Naive thymus-derived CD4-positive, alpha-beta T cell (primary cell): ENCODE results near the gene CENPA. TPM values are rescaled to one million over a fixed set of nuclear protein-coding genes. Genes with fewer than 3 reads are reported as not detected.
"Not testable (repeated sequence)": the region's sequence is repeated elsewhere in the genome, so short reads cannot be mapped to it uniquely, and the experiment has no call there.

Source experiments
- ATAC-seq: fragments of 150-1000 bp; cut with Tn5 transposase; 2 replicates; pipeline ENCODE4 v1.10.0; 2021; ENCODE audit warnings: mild to moderate bottlenecking, moderate library complexity
- CTCF ChIA-PET: fragments of 350-600 bp; sonication (Branson Sonifier 250); formaldehyde crosslinking; loops from one replicate; lab custom pipeline; 2021; ENCODE audit warnings: antibody characterized with exemption; lab: Charles Lee
- POLR2A ChIA-PET: fragments of 350-600 bp; sonication (Branson Sonifier 250); formaldehyde crosslinking; loops from one replicate; lab custom pipeline; 2021; ENCODE audit warnings: antibody characterized with exemption, inconsistent platforms; lab: Charles Lee
- DNase-seq, 9 donors: peaks; one replicate each; pipeline versions ENCODE4 v3.0.0 to v3.0.0-alpha.2; 2020 to 2022; ENCODE audit warnings: mixed read lengths in 1 of 9
- H3K27ac ChIP-seq: one replicate; pipeline ENCODE4 v1.7.0; 2013; ENCODE audit warnings: mild to moderate bottlenecking, low read depth, low read length, moderate library complexity
- H3K27me3 ChIP-seq, 2 donors: one replicate each; pipeline ENCODE4 v1.7.0; 2013; ENCODE audit warnings: low read length in 2 of 2, mild to moderate bottlenecking in 2 of 2, moderate library complexity in 2 of 2; ENCODE audit not compliant: control insufficient read depth in 2 of 2, insufficient read depth in 2 of 2
- H3K36me3 ChIP-seq, 3 experiments: 1 replicate in 2 of 3; 2 replicates in 1 of 3; pipeline ENCODE4 v1.7.0; 2013; ENCODE audit warnings: low read length in 3 of 3, mild to moderate bottlenecking in 3 of 3, moderate library complexity in 1 of 3; ENCODE audit not compliant: insufficient read depth in 3 of 3, control insufficient read depth in 2 of 3
- H3K4me1 ChIP-seq, 2 donors: one replicate each; pipeline ENCODE4 v1.7.0; 2013; ENCODE audit warnings: low read length in 2 of 2, mild to moderate bottlenecking in 2 of 2, moderate library complexity in 1 of 2; ENCODE audit not compliant: control insufficient read depth in 2 of 2, insufficient read depth in 2 of 2
- H3K4me3 ChIP-seq: 2 replicates; pipeline ENCODE4 v1.7.0; 2013; ENCODE audit warnings: mild to moderate bottlenecking, low read length
- H3K9me3 ChIP-seq, 3 experiments: 1 replicate in 2 of 3; 2 replicates in 1 of 3; pipeline ENCODE4 v1.7.0; 2013; ENCODE audit warnings: low read length in 3 of 3; ENCODE audit not compliant: control insufficient read depth in 2 of 3
- H3K27ac Mint-ChIP-seq, 9 donors: one replicate each; pipeline ENCODE4 v1.8.0; 2020 to 2022; ENCODE audit warnings: mixed read lengths in 9 of 9, mild to moderate bottlenecking in 8 of 9, moderate library complexity in 5 of 9, inconsistent platforms in 2 of 9
- H3K27me3 Mint-ChIP-seq, 5 donors: one replicate each; pipeline ENCODE4 v1.8.0; 2021 to 2022; ENCODE audit warnings: mixed read lengths in 5 of 5, mild to moderate bottlenecking in 1 of 5
- H3K36me3 Mint-ChIP-seq, 5 donors: one replicate each; pipeline ENCODE4 v1.8.0; 2020 to 2022; ENCODE audit warnings: mixed read lengths in 5 of 5, mild to moderate bottlenecking in 3 of 5, inconsistent platforms in 1 of 5
- H3K4me1 Mint-ChIP-seq, 7 donors: one replicate each; pipeline ENCODE4 v1.8.0; 2020 to 2022; ENCODE audit warnings: mixed read lengths in 7 of 7, mild to moderate bottlenecking in 3 of 7, inconsistent platforms in 1 of 7
- H3K4me3 Mint-ChIP-seq, 10 donors: one replicate each; pipeline ENCODE4 v1.8.0; 2020 to 2022; ENCODE audit warnings: mild to moderate bottlenecking in 10 of 10, mixed read lengths in 10 of 10, moderate library complexity in 6 of 10, inconsistent platforms in 2 of 10
- H3K9me3 Mint-ChIP-seq, 11 donors: one replicate each; pipeline ENCODE4 v1.8.0; 2020 to 2022; ENCODE audit warnings: mixed read lengths in 11 of 11, mild to moderate bottlenecking in 4 of 11, inconsistent platforms in 1 of 11, moderate library complexity in 1 of 11
- intact Hi-C, 2 donors: fragments of 100-400 bp; cut with micrococcal nuclease; formaldehyde crosslinking; loops; one replicate each; pipeline ENCODE4 v1.15.1; 2023
- polyA plus RNA-seq, 2 donors: library from polyadenylated mRNA; unstranded; fragments of 300-500 nt; fragmentation: Illumina TruSeq; gene quantifications; one replicate each; pipeline ENCODE4 v1.2.3, GENCODE V29; 2021
- total RNA-seq, 6 experiments: library from RNA in 5 of 6; stranded (reverse) in 5 of 6; gene quantifications; 1 replicate in 5 of 6; 2 replicates in 1 of 6; pipeline ENCODE4 v1.2.3 and lab custom pipeline; 2021 to 2026

The CENPA gene
- total and polyA plus RNA-seq, 7 experiments from 2014 or later, result 0.37 to 25.6 (median 0.73) TPM; not detected in 4

DNA sequence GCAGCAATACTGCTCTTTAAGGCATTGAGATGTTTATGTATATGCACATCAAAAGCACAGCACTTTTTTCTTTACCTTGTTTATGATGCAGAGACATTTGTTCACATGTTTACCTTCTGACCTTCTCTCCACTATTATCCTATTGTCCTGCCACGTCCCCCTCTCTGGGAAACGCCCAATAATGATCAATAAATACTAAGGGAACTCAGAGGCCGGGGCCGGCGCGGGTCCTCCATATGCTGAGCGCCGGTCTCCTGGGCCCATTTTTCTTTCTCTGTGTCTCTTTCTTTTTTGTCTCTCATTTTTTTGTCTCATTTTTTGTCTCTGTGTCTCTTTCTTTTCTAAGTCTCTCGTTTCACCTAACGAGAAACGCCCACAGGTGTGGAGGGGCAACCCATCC is 35.4 kb upstream of the CENPA start:
- H3K9me3 Mint-ChIP-seq, H3K27ac Mint-ChIP-seq, H3K36me3 ChIP-seq, H3K4me3 ChIP-seq, intact Hi-C loops, DNase-seq, CTCF ChIA-PET, H3K4me1 ChIP-seq, H3K4me3 Mint-ChIP-seq, H3K27ac ChIP-seq, POLR2A ChIA-PET, H3K27me3 ChIP-seq, H3K36me3 Mint-ChIP-seq, H3K9me3 ChIP-seq, H3K4me1 Mint-ChIP-seq, ATAC-seq: not testable (repeated sequence)
- peaks cover 0 to 10% (median 4%) of the 10 kb centered on the region in 5 donors for H3K27me3 Mint-ChIP-seq

DNA sequence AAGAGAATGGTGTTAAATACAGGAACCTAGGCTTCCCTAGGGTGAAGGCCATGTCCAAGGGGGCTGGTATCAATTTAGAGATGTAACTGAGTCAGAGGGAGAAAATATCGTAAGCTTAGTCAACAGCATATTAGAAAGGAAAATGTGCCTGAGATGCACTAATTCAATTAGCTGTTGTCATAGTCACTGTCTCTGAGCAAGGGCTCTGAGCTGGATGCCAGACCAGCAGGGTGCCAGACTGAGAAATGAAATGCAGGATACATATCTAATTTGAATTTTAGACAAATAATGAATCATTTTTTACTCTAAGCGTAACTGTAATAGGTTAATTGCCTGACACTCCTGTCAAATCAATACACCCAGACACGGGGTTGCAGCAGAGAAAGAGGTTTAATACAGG is 33.2 kb upstream of the CENPA start:
- H3K27ac ChIP-seq, result no peak overlapping the region

DNA sequence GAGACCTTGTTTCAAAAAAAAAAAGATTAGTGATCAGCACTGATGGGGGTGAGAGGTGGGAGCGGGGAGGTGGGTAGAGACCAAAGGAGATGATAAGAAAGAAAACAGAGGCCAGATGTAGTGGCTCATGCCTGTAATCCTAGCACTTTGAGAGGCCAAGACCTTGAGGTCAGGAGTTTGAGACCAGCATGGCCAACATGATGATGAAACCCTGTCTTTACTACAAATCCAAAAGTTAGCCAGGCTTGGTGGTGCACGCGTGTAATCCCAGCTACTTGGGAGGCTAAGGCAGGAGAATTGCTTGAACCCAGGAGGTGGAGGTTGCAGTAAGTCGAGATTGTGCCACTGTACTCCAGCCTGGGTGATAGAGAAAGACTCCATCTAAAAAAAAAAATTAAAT is 31.3 kb upstream of the CENPA start:
- H3K36me3 Mint-ChIP-seq, result peaks cover 0 to 3% (median 0%) of the 10 kb centered on the region in 5 donors
- H3K27ac Mint-ChIP-seq, result no peak overlapping the region
- Histone ChIP-seq H3K4me1 (no peaks in the 10 kb centered on the region), H3K4me3 (no peak overlapping the region), H3K27me3 (no peaks in the 10 kb centered on the region), H3K9me3 (no peaks in the 10 kb centered on the region), H3K36me3 (no peaks in the 10 kb centered on the region), H3K27ac (no peak overlapping the region)
- DNase-seq (no peak), ATAC-seq (no peak)
- intact Hi-C loops, result no loop called here
- H3K4me1 Mint-ChIP-seq, result peaks cover 0 to 11% (median 0%) of the 10 kb centered on the region in 7 donors
- H3K4me3 Mint-ChIP-seq, result no peak overlapping the region
- ChIA-PET POLR2A (interaction anchor here (0.6 to 0.7 kb wide), 2 partner anchors 90 to 1276 kb away, joined by 3 to 4 read pairs; no protein-coding TSS in a partner anchor), CTCF (no interaction called here)
- H3K27me3 Mint-ChIP-seq, result peaks cover 0 to 10% (median 4%) of the 10 kb centered on the region in 5 donors
- H3K9me3 Mint-ChIP-seq, result no peaks in the 10 kb centered on the region

More for the DNA sequence above, 33.2 kb upstream of the CENPA start:
- no peaks in the 10 kb centered on the region for H3K4me1 ChIP-seq
- H3K27ac Mint-ChIP-seq, result no peak overlapping the region
- no peaks in the 10 kb centered on the region for H3K9me3 ChIP-seq
- H3K4me3 Mint-ChIP-seq, result no peak overlapping the region
- no peaks in the 10 kb centered on the region for H3K36me3 ChIP-seq
- ATAC-seq (no peak), DNase-seq (no peak)
- no peaks in the 10 kb centered on the region for H3K9me3 Mint-ChIP-seq
- H3K27me3 Mint-ChIP-seq, result peaks cover 0 to 10% (median 4%) of the 10 kb centered on the region in 5 donors
- peaks cover 0 to 5% (median 0%) of the 10 kb centered on the region in 7 donors for H3K4me1 Mint-ChIP-seq
- POLR2A ChIA-PET, result no interaction called here
- H3K36me3 Mint-ChIP-seq, result peaks cover 0 to 3% (median 0%) of the 10 kb centered on the region in 5 donors
- H3K4me3 ChIP-seq, result no peak overlapping the region
- intact Hi-C loops, result no loop called here
- CTCF ChIA-PET, result no interaction called here
- no peaks in the 10 kb centered on the region for H3K27me3 ChIP-seq

DNA sequence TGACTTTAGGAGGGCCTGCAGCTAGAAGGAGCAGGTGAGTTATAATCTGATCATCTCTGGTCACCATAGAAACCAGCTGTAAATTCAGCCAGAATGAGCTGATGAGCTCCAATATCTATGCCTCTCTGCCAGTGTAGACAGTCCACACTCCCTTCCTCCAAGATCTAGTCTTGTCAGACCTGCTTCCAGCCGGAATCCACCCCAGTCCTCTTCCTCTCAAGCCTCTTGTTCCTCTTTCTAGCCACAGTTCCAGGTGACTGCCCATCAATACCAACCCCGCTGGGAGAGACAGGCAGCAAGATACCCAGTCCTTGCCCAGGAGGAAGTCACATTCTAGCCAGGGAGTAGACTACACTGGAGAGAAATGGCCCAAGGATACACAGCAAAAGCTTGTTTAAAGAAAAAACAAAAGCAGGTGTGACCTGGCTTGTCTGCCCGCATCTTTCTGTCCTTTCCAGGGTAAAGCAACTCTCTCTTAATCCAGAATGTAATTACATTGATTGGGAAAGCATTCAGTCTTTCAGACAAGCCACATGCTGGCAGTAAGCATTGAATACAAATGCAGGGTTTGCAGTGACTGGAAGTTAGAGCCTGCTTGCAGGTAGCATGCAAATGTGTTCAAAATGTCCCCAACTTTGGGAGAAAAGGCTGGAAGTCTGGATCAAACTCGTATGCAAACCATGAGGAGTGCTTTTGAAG is 30.7 kb upstream of the CENPA start:
- intact Hi-C loops, result no loop called here
- no peaks in the 10 kb centered on the region for H3K36me3 ChIP-seq
- ATAC-seq, result no peak
- ChIA-PET CTCF (no interaction called here), POLR2A (interaction anchor here (0.7 kb wide), 1 partner anchor 1275 kb away, joined by 4 read pairs; no protein-coding TSS in a partner anchor)
- no peak overlapping the region for H3K27ac Mint-ChIP-seq
- H3K9me3 Mint-ChIP-seq, result no peaks in the 10 kb centered on the region
- no peak overlapping the region for H3K4me3 ChIP-seq
- no peaks in the 10 kb centered on the region for H3K4me1 ChIP-seq
- no peaks in the 10 kb centered on the region for H3K9me3 ChIP-seq
- peaks cover 0 to 10% (median 4%) of the 10 kb centered on the region in 5 donors for H3K27me3 Mint-ChIP-seq
- no peak overlapping the region for H3K4me3 Mint-ChIP-seq
- no peaks in the 10 kb centered on the region for H3K27me3 ChIP-seq
- H3K27ac ChIP-seq, result no peak overlapping the region
- DNase-seq, result no peak
- H3K36me3 Mint-ChIP-seq, result peaks cover 0 to 3% (median 0%) of the 10 kb centered on the region in 5 donors
- H3K4me1 Mint-ChIP-seq, result peaks cover 0 to 11% (median 0%) of the 10 kb centered on the region in 7 donors

DNA sequence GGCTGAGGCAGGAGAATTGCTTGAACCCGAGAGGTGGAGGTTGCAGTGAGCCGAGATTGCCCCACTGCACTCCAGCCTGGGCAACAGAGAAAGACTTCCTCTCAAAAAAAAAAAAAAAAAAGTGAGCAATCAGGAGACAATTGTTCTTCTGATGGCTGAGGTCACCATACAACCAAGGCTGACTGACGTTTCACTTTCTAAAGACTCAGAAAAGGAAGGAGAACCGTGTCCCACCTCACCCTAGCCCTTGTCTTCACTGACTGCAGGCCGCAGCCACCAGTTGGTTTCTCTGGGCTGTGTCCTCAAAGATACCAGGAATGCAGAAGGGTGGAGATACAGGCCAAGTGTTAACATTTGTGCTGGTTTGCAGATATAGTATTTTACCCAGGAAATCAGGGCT is 29.5 kb upstream of the CENPA start:
- no peak overlapping the region for H3K4me3 Mint-ChIP-seq
- Histone ChIP-seq H3K4me3 (no peak overlapping the region), H3K36me3 (no peaks in the 10 kb centered on the region), H3K9me3 (no peaks in the 10 kb centered on the region), H3K27ac (no peak overlapping the region), H3K27me3 (no peaks in the 10 kb centered on the region), H3K4me1 (no peaks in the 10 kb centered on the region)
- H3K9me3 Mint-ChIP-seq, result no peaks in the 10 kb centered on the region
- H3K27ac Mint-ChIP-seq, result no peak overlapping the region
- no peak for DNase-seq
- H3K36me3 Mint-ChIP-seq, result peaks cover 0 to under 1% (median 0%) of the 10 kb centered on the region in 5 donors
- H3K27me3 Mint-ChIP-seq, result peaks cover 0 to 12% (median under 1%) of the 10 kb centered on the region in 5 donors
- ChIA-PET POLR2A (interaction anchor here (0.6 kb wide), 1 partner anchor 214 kb away, joined by 5 read pairs; no protein-coding TSS in a partner anchor), CTCF (interaction anchor here (1.7 kb wide), 1 partner anchor 10 kb away, joined by 8 read pairs; no protein-coding TSS in a partner anchor)
- ATAC-seq, result no peak
- peaks cover 0 to 11% (median 0%) of the 10 kb centered on the region in 7 donors for H3K4me1 Mint-ChIP-seq
- intact Hi-C loops, result no loop called here

DNA sequence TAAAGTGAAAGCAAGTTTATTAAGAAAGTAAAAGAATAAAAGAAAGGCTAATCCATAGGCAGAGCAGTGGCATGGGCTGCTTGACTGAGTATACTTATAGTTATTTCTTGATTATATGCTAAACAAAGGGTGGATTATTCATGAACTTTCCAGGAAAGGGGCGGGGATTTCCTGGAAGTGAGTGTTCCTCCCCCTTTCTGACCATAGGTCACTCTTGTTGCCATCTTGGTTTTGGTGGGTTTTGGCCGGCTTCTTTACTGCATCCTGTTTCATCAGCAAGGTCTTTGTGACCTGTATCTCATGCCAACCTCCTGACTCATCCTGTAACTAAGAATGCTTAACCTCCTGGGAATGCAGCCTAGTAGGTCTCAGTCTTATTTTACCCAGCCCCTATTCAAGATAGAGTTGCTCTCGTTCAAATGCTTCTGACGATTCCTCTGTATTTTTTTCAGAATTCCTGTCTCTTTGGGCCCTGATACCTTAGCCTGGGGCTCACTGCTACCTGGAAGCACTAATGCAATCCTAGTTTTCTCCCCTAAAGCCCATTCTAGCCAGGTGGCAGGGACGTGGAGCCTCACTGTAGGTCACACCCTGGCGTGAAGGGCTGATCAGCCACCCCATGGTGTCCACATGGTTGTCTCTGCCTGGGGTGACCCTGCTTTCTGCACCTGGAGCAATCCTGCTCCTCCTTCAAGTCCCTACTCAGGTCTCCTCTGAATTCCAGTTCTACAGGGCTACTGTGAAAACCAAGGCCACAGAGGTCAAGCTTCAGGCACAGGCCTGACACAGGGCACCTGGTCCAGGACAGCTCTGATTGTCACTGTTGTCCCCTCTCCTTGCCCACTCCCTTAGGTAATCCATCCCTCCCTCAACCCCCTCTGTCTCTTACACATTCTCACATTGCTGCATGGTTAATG is 27.7 kb upstream of the CENPA start:
- Mint-ChIP-seq H3K27ac (no peak overlapping the region), H3K9me3 (no peaks in the 10 kb centered on the region), H3K4me1 (peaks cover 0 to 11% (median 0%) of the 10 kb centered on the region in 7 donors), H3K4me3 (no peak overlapping the region), H3K36me3 (no peaks in the 10 kb centered on the region), H3K27me3 (peaks cover 0 to 13% (median 0%) of the 10 kb centered on the region in 5 donors)
- H3K27ac ChIP-seq, result no peak overlapping the region
- no peak for ATAC-seq
- H3K9me3 ChIP-seq, result no peaks in the 10 kb centered on the region
- DNase-seq, result no peak
- no peaks in the 10 kb centered on the region for H3K27me3 ChIP-seq
- POLR2A ChIA-PET, result no interaction called here
- no peaks in the 10 kb centered on the region for H3K36me3 ChIP-seq
- H3K4me3 ChIP-seq, result no peak overlapping the region
- intact Hi-C loops, result no loop called here
- no peaks in the 10 kb centered on the region for H3K4me1 ChIP-seq
- CTCF ChIA-PET, result interaction anchor here (1.7 kb wide), 1 partner anchor 11 kb away, joined by 8 read pairs; no protein-coding TSS in a partner anchor
